Measurements from ENCODE around the gene CPLANE2.
"Not testable (repeated sequence)": the region's sequence is repeated elsewhere in the genome, so short reads cannot be mapped to it uniquely, and the experiment has no call there.

CPLANE2 gene

DNA sequence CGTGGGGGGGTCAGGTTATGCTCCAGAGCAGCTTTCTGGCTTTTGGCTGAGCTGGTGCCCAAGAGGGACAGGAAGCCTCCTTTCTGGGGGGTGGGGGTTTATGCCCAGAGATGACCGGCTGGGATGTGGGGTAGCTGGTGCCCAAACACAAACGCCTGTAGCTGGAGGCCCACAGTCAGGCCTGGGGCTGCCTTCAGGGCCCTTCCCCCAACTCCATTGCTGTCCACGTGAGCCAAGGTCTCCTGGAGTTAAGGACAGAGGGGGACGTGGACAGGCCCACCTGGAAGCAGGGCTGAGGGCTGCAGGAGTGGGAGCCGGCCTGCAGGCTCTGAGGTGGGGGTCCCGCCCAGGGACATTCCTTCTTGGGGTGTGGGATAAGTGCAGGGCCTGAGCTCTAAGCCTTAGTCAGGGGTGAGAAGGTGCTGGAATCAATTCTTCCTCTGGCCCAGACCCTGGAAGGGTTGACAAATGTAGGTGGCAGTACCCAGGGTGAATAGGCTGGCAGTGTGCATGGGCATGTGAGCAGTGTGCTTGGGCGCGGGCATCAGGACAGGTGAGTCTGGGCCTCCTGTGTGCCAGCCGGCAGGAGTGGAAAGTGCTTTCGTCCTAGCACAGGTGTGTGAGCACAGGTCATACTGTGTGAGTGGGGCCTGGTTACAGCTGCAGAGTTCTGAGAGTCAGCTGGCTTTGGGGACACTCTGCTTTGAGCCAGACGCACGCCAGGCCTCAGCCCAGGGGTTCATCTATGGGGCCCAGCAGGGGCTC lies 6.8 kb downstream of the CPLANE2 start:
- no peak for DNase-seq (ENCODE audit: low spot score)

- no peak for DNase-seq (ENCODE audit: low spot score)
These were observed 10.3 kb downstream of the CPLANE2 start for GRCh38 chr1:16226490-16227179.

- DNase-seq (ENCODE audit: low spot score), result no peak
These were observed 10.9 kb downstream of the CPLANE2 start for GRCh38 chr1:16226129-16226489.

GRCh38 chr1:16224472-16224871 lies 12.5 kb downstream of the CPLANE2 start:
- no peak for DNase-seq (ENCODE audit: low spot score)

DNA sequence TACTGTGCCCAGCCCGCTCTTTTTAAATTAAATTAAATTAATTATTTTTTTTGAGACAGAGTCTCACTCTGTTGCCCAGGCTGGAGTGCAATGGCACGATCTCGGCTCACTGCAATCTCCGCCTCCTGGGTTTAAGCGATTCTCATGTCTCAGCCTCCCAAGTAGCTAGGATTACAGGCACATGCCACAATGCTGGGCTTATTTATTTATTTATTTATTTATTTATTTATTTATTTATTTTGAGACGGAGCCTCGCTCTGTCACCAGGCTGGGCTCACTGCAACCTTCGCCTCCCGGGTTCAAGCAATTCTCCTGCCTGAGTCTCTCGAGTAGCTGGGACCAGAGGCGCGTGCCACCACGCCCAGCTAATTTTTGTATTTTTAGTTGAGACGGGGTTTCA lies 14.3 kb downstream of the CPLANE2 start:
- not testable (repeated sequence) for DNase-seq (ENCODE audit: low spot score)

DNA sequence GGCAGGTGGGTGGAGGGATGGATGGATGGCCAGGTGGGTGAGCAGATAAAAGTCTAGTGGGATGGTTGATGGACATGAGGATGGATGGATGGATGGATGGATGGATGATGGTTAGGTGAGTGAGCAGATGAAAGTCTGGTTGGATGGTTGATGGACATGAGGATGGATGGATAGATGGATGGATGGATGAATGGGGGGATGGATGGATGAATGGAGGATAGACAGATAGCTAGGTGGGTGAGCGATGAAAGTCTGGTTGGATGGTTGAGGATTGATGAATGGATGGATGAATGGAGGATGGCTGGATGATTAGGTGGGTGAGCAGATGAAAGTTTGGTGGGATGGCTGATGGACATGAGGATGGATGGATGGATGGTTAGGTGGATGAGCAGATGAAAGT lies 15.5 kb downstream of the CPLANE2 start:
- no peak for DNase-seq (ENCODE audit: low spot score)

- no peak for DNase-seq (ENCODE audit: low spot score)
These were observed 16.9 kb downstream of the CPLANE2 start for GRCh38 chr1:16219968-16220500.

DNA sequence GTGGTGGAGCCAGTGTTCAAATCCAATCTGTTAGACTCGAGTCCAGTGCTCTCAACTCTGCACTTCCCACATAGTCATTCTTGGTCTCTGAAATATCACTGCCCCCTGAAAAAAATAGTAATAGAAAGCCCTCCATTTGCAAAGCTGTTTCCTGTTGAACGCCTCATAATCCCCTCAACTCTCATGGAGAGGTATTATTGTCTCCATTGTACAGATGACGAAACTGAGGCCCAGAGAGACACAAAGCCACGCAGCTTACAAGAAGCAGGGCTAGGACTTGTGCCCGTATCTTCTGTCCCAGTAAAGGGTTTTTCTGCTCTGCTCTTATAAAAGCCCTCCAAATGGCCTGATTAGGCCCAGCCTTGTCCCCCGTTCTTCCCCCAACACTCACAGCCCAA lies 18.3 kb downstream of the CPLANE2 start:
- DNase-seq (ENCODE audit: low spot score), result no peak

- no peak for DNase-seq (ENCODE audit: low spot score)
These were observed 18.8 kb downstream of the CPLANE2 start for GRCh38 chr1:16218014-16218673.

- DNase-seq (ENCODE audit: low spot score), result peak; percentile 96
These were observed 19.8 kb downstream of the CPLANE2 start for GRCh38 chr1:16217061-16217785.

DNA sequence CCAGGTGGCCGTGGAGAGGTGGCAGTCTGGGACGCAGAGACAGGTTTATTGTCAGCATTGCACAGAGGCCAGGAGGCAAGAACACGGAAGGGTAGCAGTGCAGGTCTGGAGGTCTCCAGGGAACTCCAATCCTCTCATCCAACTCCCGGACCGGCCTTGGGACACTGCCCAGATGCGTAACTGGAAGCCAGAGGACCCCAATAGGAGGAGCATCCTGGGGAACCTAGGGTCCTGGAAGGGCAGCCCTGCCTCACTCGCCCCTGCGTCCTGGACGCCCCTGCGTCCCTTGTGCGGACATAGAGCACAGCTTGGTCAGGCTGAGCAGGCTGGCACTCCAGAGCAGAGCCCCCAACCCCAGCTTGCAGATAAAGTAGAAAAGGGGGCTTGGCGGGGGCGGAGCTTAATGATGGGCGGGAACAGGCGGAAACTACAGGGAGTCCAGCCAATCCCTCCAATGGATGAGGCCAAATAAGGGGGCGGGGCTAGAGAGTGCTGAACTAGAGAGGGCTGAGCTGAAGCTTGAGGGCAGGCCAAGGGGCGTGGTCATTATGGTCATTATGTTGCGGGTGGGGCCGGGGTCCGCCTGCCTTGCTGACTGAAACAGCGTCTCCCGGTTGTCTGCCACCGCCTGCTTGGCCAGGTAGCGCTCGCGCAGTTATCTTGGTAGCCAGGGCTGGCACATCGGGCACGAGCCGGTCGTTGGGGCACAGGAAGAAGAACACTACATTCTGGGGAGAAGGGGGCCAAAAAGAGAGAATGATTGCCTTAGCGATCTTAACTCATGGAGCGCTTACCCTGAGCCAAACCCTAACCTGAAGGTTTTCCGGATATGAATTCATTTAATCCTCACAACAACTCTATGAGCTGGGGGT lies 20.9 kb downstream of the CPLANE2 start:
- DNase-seq (ENCODE audit: low spot score), result peak; percentile 72

GRCh38 chr1:16215240-16215639 lies 21.7 kb downstream of the CPLANE2 start:
- DNase-seq (ENCODE audit: low spot score), result not testable (repeated sequence)

DNA sequence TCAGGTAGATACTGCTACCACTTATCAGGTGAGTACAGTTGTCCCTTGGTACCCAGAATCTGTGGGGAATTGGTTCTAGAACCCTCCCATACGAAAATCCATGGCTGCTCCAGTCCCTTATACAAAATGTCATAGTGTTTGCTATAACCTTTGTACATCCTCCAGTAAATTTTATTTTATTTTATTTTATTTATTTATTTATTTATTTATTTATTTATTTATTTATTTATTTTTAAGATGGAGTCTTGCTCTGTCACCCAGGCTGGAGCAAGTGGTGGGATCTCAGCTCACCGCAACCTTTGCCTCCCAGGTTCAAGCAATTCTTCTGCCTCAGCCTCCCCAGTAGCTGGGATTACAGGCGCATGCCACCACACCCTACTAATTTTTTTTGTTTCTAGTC lies 23.4 kb downstream of the CPLANE2 start:
- not testable (repeated sequence) for DNase-seq (ENCODE audit: low spot score)

DNA sequence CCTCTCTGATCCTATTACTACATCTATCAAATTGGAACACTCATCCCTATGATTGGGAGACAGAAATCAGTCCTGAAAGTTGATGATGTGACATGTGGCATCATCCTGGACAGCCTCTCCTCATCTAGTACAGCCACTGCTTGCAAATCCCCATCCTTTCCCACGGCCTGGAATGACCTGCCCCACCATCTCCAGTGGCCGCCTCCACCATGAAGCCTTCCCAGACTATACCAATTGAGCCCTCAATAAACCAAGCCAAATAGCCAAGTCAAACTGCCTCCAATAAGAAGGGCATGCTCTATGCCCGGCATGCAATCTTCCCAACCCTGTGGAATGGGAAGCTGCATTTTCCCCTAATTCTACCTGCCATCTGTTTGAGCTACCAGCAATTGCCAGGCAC lies 24.0 kb downstream of the CPLANE2 start:
- DNase-seq (ENCODE audit: low spot score), result no peak

GRCh38 chr1:16212251-16212961 lies 24.6 kb downstream of the CPLANE2 start, which contains the start of gene ARHGEF19:
Gene ARHGEF19, minus strand, starts transcription at chr1:16212652. Its CDS starts 3,598 bp downstream, at chr1:16209054.
- DNase-seq (ENCODE audit: low spot score), result no peak

GRCh38 chr1:16211824-16212223 lies 25.2 kb downstream of the CPLANE2 start:
- DNase-seq (ENCODE audit: low spot score), result no peak

DNA sequence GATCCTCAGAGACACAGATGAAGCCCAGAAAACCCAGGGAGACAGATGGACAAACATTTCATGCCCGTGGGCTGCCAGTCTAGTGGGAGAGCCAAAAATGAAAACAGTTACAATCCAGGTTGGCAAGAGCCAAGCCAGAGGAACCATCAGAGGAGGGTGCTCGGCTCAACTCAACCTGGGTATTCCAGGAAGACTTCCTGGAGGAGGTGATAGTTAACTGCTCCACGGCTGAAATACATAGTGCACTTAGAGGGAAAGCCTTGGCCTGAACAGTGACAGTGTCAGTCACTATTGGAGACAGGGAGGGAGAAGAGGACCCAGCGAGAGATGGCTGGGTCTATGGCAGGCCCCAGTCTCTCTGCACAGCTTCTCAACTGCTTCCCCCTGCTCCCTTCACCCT lies 26.4 kb downstream of the CPLANE2 start:
- no peak for DNase-seq (ENCODE audit: low spot score)

- DNase-seq (ENCODE audit: low spot score), result no peak
These were observed 27.1 kb downstream of the CPLANE2 start for GRCh38 chr1:16209847-16210407.

- DNase-seq (ENCODE audit: low spot score), result no peak
These were observed 27.7 kb downstream of the CPLANE2 start for GRCh38 chr1:16209132-16209846.
